Hepatocyte (in vitro differentiated cells): ENCODE measurements around the gene MYMX. TPM values are rescaled to one million over a fixed set of nuclear protein-coding genes. Genes with fewer than 3 reads are reported as not detected.

ENCODE experiments used
- DNase-seq: peaks from one replicate; pipeline ENCODE4 v3.0.0-alpha.2; 2016; ENCODE audit warnings: low spot score
- H2AFZ ChIP-seq: fragments of 200-600 bp; sonication (generic); 2 replicates; pipeline ENCODE4 v1.6.0; 2016; ENCODE audit warnings: antibody characterized with exemption, mild to moderate bottlenecking
- H3K27ac ChIP-seq: fragments of 200-600 bp; sonication (generic); 2 replicates; pipeline ENCODE4 v1.5.1; 2016; ENCODE audit warnings: mild to moderate bottlenecking
- H3K27me3 ChIP-seq: fragments of 200-600 bp; sonication (generic); 2 replicates; pipeline ENCODE4 v1.6.1; 2016
- H3K36me3 ChIP-seq: fragments of 200-600 bp; sonication (generic); replicated peaks from 2 replicates; pipeline ENCODE4 v1.5.1; 2016; ENCODE audit warnings: low read depth; ENCODE audit not compliant: insufficient read depth
- H3K4me1 ChIP-seq: fragments of 200-600 bp; sonication (generic); 2 replicates; pipeline ENCODE4 v1.5.1; 2016; ENCODE audit warnings: mild to moderate bottlenecking, moderate library complexity; ENCODE audit not compliant: insufficient read depth
- H3K4me2 ChIP-seq: fragments of 200-600 bp; sonication (generic); 2 replicates; pipeline ENCODE4 v1.6.0; 2016
- H3K4me3 ChIP-seq: fragments of 200-600 bp; sonication (generic); 2 replicates; pipeline ENCODE4 v1.5.1; 2016; ENCODE audit warnings: mild to moderate bottlenecking
- H3K79me2 ChIP-seq: fragments of 200-600 bp; sonication (generic); 2 replicates; pipeline ENCODE4 v1.6.0; 2017; ENCODE audit warnings: mild to moderate bottlenecking
- H3K9me2 ChIP-seq: fragments of 200-600 bp; sonication (generic); replicated peaks from 2 replicates; pipeline ENCODE4 v1.6.0; 2017; ENCODE audit warnings: mild to moderate bottlenecking; ENCODE audit not compliant: insufficient read depth
- H3K9me3 ChIP-seq: fragments of 200-600 bp; sonication (generic); 2 replicates; pipeline ENCODE4 v1.5.1; 2016; ENCODE audit warnings: low read depth, mild to moderate bottlenecking
- H4K20me1 ChIP-seq: fragments of 200-600 bp; sonication (generic); 2 replicates; pipeline ENCODE4 v1.6.0; 2016; ENCODE audit warnings: mild to moderate bottlenecking; ENCODE audit not compliant: insufficient read depth, poor library complexity, severe bottlenecking
- CTCF ChIP-seq: fragments of 200-600 bp; sonication (generic); IDR thresholded peaks from 2 replicates; pipeline ENCODE4 v1.5.1; 2016; ENCODE audit warnings: antibody characterized with exemption, mild to moderate bottlenecking; ENCODE audit not compliant: poor library complexity
- EZH2 ChIP-seq: fragments of 200-600 bp; sonication (generic); IDR thresholded peaks from 2 replicates; pipeline ENCODE4 v1.6.1; 2016; ENCODE audit warnings: antibody characterized with exemption, mild to moderate bottlenecking, borderline replicate concordance
- EZH2phosphoT487 ChIP-seq: fragments of 200-600 bp; sonication (generic); IDR thresholded peaks from one replicate; pipeline ENCODE4 v1.6.1; 2018; ENCODE audit warnings: antibody characterized with exemption, mild to moderate bottlenecking, low read depth, moderate library complexity; ENCODE audit not compliant: unreplicated experiment, severe bottlenecking
- WGBS: methylation state at CpG from one replicate; pipeline ENCODE4 v1.1.6; 2016; ENCODE audit warnings: low lambda C conversion rate; ENCODE audit errors: missing lambda C conversion rate; 5-methylcytosine and 5-hydroxymethylcytosine counted together
- polyA plus RNA-seq: library from polyadenylated mRNA; unstranded; fragments of >200 nt; fragmentation: Nextera tagmentation; extraction: Ambion mirVana; gene quantifications from 2 replicates; pipeline ENCODE4 v1.2.1, GENCODE V29; 2016
- total RNA-seq: library from RNA; depleted of rRNA; stranded (reverse); fragments of >200 nt; gene quantifications from 2 replicates; pipeline ENCODE4 v1.2.3, GENCODE V29; 2014

MYMX gene
- total and polyA plus RNA-seq, 2 experiments from 2014 or later = not detected

GRCh38 chr6:44224029-44224964 lies 7.6 kb downstream of the MYMX start:
- Histone ChIP-seq H4K20me1 (no peaks in the 10 kb centered on the region), H2AFZ (no peak overlapping the region), H3K36me3 (no peaks in the 10 kb centered on the region), H3K4me1 (peaks cover 47% of the 10 kb centered on the region), H3K4me3 (peak overlapping the region; percentile 82), H3K27me3 (no peaks in the 10 kb centered on the region), H3K9me3 (no peaks in the 10 kb centered on the region), H3K27ac (no peak overlapping the region), H3K79me2 (peaks cover 8% of the 10 kb centered on the region), H3K9me2 (no peaks in the 10 kb centered on the region), H3K4me2 (peak overlapping the region; percentile 100)
- TF ChIP-seq CTCF = no peak
- TF ChIP-seq EZH2 = no peak
- TF ChIP-seq EZH2phosphoT487 = no peak
- whole genome bisulfite sequencing = 13% methylated on average over 10 of the region's 18 CpGs
- DNase-seq = no peak

- no peak for DNase-seq
- H3K79me2 ChIP-seq = peaks cover 6% of the 10 kb centered on the region
- H3K27me3 ChIP-seq = no peaks in the 10 kb centered on the region
- 82% methylated on average over 4 of the region's 4 CpGs for WGBS
- TF ChIP-seq EZH2phosphoT487 (no peak), CTCF (no peak), EZH2 (no peak)
- H3K4me2 ChIP-seq = peak overlapping the region; percentile 100
- no peak overlapping the region for H2AFZ ChIP-seq
- no peaks in the 10 kb centered on the region for H3K36me3 ChIP-seq
- no peak overlapping the region for H3K27ac ChIP-seq
- H3K9me3 ChIP-seq = no peaks in the 10 kb centered on the region
- peaks cover 44% of the 10 kb centered on the region for H3K4me1 ChIP-seq
- no peak overlapping the region for H3K4me3 ChIP-seq
- H4K20me1 ChIP-seq = no peaks in the 10 kb centered on the region
- H3K9me2 ChIP-seq = no peaks in the 10 kb centered on the region
Observed at GRCh38 chr6:44224965-44225305, 8.2 kb downstream of the MYMX start.

GRCh38 chr6:44225579-44226325 lies 9.0 kb downstream of the MYMX start:
- Histone ChIP-seq H3K27me3 (no peaks in the 10 kb centered on the region), H3K27ac (peak overlapping the region; percentile 51), H3K9me2 (no peaks in the 10 kb centered on the region), H3K79me2 (peaks cover 5% of the 10 kb centered on the region), H2AFZ (no peak overlapping the region), H3K36me3 (no peaks in the 10 kb centered on the region), H3K9me3 (no peaks in the 10 kb centered on the region), H3K4me3 (no peak overlapping the region), H3K4me1 (peaks cover 42% of the 10 kb centered on the region), H4K20me1 (no peaks in the 10 kb centered on the region), H3K4me2 (peak overlapping the region; percentile 61)
- no peak for TF ChIP-seq EZH2phosphoT487
- no peak for TF ChIP-seq EZH2
- no peak for TF ChIP-seq CTCF
- DNase-seq = no peak
- WGBS = 63% methylated on average over 8 of the region's 8 CpGs
